IPS-18a (cell line): ENCODE results near the gene ITGA2.
A peak's percentile ranks its signal among the peaks of the same experiment; 100 is the strongest.
"Not testable (repeated sequence)": the region's sequence is repeated elsewhere in the genome, so short reads cannot be mapped to it uniquely, and the experiment has no call there.

Experiments
- H3K27ac ChIP-seq: one replicate; pipeline ENCODE4 v1.5.1; 2013; ENCODE audit warnings: low read length
- H3K27me3 ChIP-seq: one replicate; pipeline ENCODE4 v1.6.1; 2013; ENCODE audit warnings: mild to moderate bottlenecking, low read length; ENCODE audit not compliant: control insufficient read depth, insufficient read depth
- H3K36me3 ChIP-seq: one replicate; pipeline ENCODE4 v1.6.1; 2013; ENCODE audit warnings: low read depth, low read length; ENCODE audit not compliant: control insufficient read depth
- H3K4me1 ChIP-seq: one replicate; pipeline ENCODE4 v1.6.1; 2013; ENCODE audit warnings: low read depth, low read length; ENCODE audit not compliant: control insufficient read depth
- H3K4me3 ChIP-seq: one replicate; pipeline ENCODE4 v1.5.1; 2013; ENCODE audit warnings: low read length
- H3K9ac ChIP-seq: one replicate; pipeline ENCODE4 v1.6.1; 2013; ENCODE audit warnings: mild to moderate bottlenecking, low read length, moderate library complexity
- H3K9me3 ChIP-seq: one replicate; pipeline ENCODE4 v1.6.1; 2013; ENCODE audit warnings: low read depth, low read length; ENCODE audit not compliant: control insufficient read depth

The ITGA2 gene

DNA sequence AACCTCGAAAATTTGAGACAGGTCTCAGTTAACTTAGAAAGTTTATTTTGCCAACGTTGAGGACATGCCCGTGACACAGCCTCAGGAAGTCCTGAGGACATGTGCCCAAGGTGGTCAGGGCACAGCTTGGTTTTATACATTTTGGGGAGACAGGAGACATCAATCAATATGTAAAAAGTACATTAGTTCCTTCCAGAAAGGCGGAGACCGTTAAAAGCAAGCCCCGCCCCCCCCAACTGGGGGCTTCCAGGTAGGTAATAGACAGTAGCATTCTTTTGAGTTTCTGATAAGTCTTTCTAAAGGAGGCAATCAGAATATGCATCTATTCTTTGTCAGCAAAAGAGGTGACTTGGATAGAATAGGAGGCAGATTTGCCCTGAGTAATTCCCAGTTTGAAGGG, 121.0 kb downstream of the ITGA2 start:
- H3K9ac ChIP-seq: peak overlapping the region; percentile 54
- no peak overlapping the region for H3K27ac ChIP-seq
- H3K9me3 ChIP-seq: no peaks in the 10 kb centered on the region
- H3K4me3 ChIP-seq: peak overlapping the region; percentile 89
- peaks cover 9% of the 10 kb centered on the region for H3K27me3 ChIP-seq
- H3K4me1 ChIP-seq: peaks cover 12% of the 10 kb centered on the region
- no peaks in the 10 kb centered on the region for H3K36me3 ChIP-seq

DNA sequence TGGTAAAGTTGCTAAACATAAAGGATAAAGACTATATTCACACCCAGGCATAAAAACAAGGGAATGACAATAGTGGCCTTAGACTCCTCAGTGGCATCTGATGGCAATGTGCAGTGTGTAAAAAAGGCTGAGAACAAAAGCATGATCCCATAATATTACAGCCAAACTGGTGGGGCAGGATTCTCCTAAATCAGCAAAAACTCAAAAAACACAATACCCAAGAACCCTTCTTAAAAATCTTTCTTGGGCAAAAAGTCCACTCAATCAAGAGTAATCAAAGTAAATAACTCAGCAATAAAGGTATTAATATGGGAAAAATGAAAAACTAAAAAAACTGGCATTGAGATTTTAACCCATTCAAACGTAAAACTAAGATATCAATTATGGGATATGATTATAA, 122.0 kb downstream of the ITGA2 start:
- Histone ChIP-seq H3K9ac (no peak overlapping the region), H3K4me1 (peaks cover 12% of the 10 kb centered on the region), H3K9me3 (no peaks in the 10 kb centered on the region), H3K4me3 (peak overlapping the region; percentile 89), H3K27ac (no peak overlapping the region), H3K27me3 (peaks cover 9% of the 10 kb centered on the region), H3K36me3 (no peaks in the 10 kb centered on the region)

DNA sequence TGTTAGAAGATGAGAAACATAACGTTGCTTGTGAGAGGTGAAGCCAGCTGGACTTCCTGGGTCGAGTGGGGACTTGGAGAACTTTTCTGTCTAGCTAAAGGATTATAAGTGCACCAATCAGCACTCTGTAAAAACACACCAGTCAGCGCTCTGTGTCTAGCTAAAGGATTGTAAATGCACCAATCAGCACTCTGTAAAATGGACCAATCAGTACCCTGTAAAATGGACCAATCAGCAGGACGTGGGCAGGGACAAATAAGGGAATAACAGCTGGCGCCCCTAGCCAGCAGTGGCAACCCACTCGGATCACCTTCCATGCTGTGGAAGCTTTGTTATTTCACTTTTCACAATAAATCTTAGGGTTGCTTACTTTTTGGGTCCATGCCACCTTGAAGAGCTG, 123.2 kb downstream of the ITGA2 start:
- H3K4me3 ChIP-seq, H3K36me3 ChIP-seq, H3K9me3 ChIP-seq, H3K27me3 ChIP-seq, H3K9ac ChIP-seq, H3K27ac ChIP-seq: not testable (repeated sequence)
- peaks cover 12% of the 10 kb centered on the region for H3K4me1 ChIP-seq

DNA sequence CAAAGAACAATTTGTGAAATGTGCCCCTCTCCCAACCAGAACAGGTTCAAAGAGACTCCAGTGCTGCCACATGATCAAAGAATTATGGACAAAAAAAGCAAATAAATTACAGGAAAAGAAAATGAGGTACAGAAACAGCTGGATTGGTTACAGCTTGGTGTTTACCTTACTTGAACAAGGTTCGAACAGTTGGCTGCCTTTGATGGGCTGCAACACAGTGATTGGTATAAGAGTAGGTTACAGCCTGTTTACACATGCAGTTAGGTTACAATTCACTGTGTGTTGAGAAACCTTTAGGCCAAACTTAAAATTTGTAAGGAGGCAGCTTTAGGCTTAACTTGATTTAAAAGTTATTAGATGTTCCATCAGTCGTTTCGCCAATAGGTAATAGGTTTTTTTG, 123.8 kb downstream of the ITGA2 start:
- H3K9ac ChIP-seq: no peak overlapping the region
- no peaks in the 10 kb centered on the region for H3K9me3 ChIP-seq
- peaks cover 12% of the 10 kb centered on the region for H3K4me1 ChIP-seq
- H3K4me3 ChIP-seq: no peak overlapping the region
- H3K36me3 ChIP-seq: no peaks in the 10 kb centered on the region
- H3K27ac ChIP-seq: no peak overlapping the region
- H3K27me3 ChIP-seq: peaks cover 9% of the 10 kb centered on the region

DNA sequence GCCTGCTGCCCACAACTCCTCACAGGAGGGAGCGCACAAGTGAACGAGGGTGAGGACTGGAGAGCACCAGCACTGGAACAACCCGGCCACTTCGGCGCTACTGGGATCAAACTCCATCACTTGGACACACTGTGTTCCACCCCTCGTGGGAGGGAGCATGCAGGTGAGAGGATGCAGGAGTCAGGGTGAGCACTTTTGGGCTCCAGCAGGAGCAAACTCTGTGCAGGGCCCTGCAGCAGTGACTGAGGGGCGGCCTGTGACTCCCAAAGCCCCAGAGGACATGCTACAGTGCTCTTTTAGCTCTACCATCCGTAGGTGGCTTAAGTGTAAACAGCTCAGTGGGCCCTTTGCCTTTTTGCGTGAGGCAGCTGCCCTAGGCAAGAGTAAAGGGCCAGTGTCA, 124.8 kb downstream of the ITGA2 start:
- peaks cover 8% of the 10 kb centered on the region for H3K4me1 ChIP-seq
- no peaks in the 10 kb centered on the region for H3K9me3 ChIP-seq
- no peak overlapping the region for H3K9ac ChIP-seq
- no peak overlapping the region for H3K27ac ChIP-seq
- H3K36me3 ChIP-seq: no peaks in the 10 kb centered on the region
- peaks cover 2% of the 10 kb centered on the region for H3K27me3 ChIP-seq
- no peak overlapping the region for H3K4me3 ChIP-seq

DNA sequence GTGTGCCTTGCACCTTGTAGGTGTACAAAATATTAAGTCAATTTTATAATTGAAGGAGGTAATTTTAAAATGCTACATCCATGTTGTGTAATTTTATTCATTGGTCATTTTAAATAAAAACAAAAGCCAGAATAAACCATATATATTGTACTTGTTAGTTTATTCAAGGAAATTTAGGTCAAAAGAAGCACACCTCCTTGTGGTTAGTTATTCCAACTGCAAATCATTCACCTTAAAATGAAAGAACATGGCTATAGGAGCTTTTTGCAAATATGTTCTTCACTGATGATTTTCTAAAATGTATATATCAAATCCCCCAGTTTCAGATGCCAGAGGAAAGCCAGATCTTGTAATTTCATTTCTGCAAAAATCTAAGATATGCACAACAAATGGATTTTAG, 125.8 kb downstream of the ITGA2 start:
- peaks cover 5% of the 10 kb centered on the region for H3K4me1 ChIP-seq
- H3K9me3 ChIP-seq: no peaks in the 10 kb centered on the region
- no peak overlapping the region for H3K9ac ChIP-seq
- H3K27ac ChIP-seq: no peak overlapping the region
- H3K4me3 ChIP-seq: no peak overlapping the region
- no peaks in the 10 kb centered on the region for H3K36me3 ChIP-seq
- H3K27me3 ChIP-seq: no peaks in the 10 kb centered on the region

DNA sequence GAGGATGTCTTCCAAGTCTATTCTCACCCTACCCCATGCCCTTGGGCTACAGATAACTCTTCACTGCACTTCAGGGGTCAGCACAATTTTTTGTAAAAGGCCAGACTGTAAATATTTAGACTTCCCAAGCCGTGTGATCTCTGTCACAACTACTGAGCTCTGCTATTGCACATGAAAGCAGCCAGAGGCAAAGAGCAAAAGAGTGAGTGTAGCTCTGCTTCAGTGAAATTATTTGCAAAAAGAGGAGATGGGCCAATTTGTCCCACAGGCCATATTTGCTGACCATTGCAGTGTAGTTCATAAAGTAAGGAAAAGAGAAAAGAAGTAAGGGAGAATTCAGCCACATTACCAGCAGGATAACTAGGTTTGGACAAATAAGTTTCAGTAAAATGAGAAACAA, 127.4 kb downstream of the ITGA2 start:
- Histone ChIP-seq H3K27ac (no peak overlapping the region), H3K4me3 (no peak overlapping the region), H3K9me3 (no peaks in the 10 kb centered on the region), H3K36me3 (no peaks in the 10 kb centered on the region), H3K4me1 (no peaks in the 10 kb centered on the region), H3K27me3 (no peaks in the 10 kb centered on the region), H3K9ac (no peak overlapping the region)

DNA sequence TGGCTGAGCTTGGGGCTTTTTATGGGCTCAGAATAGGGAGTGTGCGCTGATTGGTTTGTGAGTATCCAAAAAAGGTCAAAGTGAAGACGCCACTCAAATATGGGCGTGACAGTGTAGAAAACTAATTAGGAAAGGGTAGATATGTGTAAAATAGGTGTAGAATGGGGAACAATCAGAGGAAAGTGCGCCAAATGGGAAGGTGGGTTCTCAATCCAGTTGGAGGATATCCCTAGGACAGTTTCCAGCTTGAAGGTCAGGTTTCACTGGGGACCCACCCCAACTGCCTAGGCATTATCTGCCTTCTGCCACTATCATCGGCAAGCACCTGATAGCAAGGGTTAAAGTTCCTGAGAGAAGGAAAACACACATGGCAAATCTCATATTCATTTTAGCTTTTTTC, 129.7 kb downstream of the ITGA2 start:
- H3K36me3 ChIP-seq: no peaks in the 10 kb centered on the region
- no peaks in the 10 kb centered on the region for H3K27me3 ChIP-seq
- H3K9me3 ChIP-seq: no peaks in the 10 kb centered on the region
- no peak overlapping the region for H3K4me3 ChIP-seq
- no peak overlapping the region for H3K9ac ChIP-seq
- no peak overlapping the region for H3K27ac ChIP-seq
- H3K4me1 ChIP-seq: no peaks in the 10 kb centered on the region

DNA sequence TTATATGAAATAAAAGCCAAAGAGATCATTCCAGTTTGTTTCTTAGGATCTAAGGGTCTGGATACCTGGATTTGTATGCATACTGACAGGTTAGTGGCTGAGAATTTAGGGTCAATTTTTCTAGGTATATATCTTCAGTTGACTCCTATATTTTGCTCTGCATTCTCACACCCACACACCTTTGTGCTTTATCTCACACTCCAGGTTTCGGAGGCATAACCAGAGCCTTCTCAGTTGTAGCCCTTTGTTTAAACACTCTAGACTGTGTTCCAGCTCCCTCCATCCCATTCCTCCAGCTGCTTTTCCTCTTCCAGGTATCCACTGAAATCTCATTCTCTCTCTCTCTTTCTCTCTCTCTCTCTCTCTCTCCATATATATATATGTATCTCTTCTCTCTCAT, 131.0 kb downstream of the ITGA2 start:
- no peaks in the 10 kb centered on the region for H3K4me1 ChIP-seq
- no peaks in the 10 kb centered on the region for H3K27me3 ChIP-seq

DNA sequence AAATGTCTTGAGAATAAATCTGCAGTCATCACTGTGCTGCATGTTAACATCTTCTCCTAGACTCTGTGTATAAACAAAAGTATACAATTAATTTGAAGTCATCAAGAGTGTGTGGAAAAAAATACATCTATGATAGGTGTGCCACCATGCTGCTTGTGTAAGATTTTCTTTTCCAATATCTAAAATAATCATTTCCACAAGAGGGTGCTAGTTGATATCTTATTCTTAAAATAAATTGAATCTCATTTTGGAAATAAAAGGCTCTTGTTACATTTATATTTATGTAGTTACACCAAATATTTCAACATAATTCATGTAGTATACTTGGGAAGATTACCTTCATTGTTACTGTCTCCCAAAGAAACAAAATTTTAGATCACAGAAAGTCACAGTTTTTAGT, 134.6 kb downstream of the ITGA2 start:
- Histone ChIP-seq H3K9ac (no peak overlapping the region), H3K27me3 (no peaks in the 10 kb centered on the region), H3K4me1 (no peaks in the 10 kb centered on the region), H3K9me3 (no peaks in the 10 kb centered on the region), H3K27ac (no peak overlapping the region), H3K36me3 (no peaks in the 10 kb centered on the region), H3K4me3 (no peak overlapping the region)

More for the DNA sequence above, 131.0 kb downstream of the ITGA2 start:
- no peaks in the 10 kb centered on the region for H3K36me3 ChIP-seq
- no peaks in the 10 kb centered on the region for H3K9me3 ChIP-seq
- H3K9ac ChIP-seq: no peak overlapping the region
- no peak overlapping the region for H3K27ac ChIP-seq
- H3K4me3 ChIP-seq: no peak overlapping the region

DNA sequence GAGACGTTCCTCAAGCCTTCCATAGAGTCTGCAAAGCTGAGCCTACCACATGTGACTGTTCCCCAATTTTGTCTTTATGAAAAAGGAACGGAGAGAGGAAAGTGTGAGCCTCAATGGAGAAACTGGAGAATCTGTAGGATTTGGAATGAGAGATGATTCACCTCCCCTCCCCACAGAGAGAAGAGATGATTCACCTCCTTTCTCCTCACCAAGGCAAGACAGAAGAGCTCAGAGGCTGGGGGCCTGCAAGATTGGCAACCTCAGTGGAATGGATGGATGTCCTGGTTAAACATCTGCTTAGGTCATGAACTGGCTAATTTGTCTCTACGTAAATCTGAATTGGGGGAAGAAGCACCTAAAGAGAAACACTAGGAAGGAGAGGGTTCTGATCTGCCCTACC, 137.4 kb downstream of the ITGA2 start:
- no peaks in the 10 kb centered on the region for H3K9me3 ChIP-seq
- H3K36me3 ChIP-seq: no peaks in the 10 kb centered on the region
- H3K4me1 ChIP-seq: no peaks in the 10 kb centered on the region
- H3K27me3 ChIP-seq: no peaks in the 10 kb centered on the region
- no peak overlapping the region for H3K4me3 ChIP-seq
- no peak overlapping the region for H3K9ac ChIP-seq
- no peak overlapping the region for H3K27ac ChIP-seq

DNA sequence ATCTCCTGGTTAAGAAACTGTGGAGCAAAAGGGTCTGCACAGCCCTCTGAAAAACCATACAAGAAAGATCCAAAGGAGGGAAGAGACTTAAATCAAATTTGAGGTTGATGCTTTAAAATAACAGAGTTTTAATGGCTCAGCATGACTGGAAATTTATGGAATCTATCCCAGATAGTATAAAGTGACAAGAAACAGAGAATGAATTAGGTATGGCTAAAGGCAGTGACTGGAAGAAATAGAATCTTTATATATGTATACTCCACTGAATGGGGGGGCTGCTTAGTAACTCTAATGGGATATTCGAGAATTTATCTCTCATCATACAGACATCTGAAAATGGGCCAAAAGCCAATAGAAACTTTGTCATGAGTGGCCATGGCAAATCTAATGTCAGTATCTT, 138.0 kb downstream of the ITGA2 start:
- no peaks in the 10 kb centered on the region for H3K4me1 ChIP-seq
- no peak overlapping the region for H3K9ac ChIP-seq
- H3K27me3 ChIP-seq: no peaks in the 10 kb centered on the region
- H3K4me3 ChIP-seq: no peak overlapping the region
- no peaks in the 10 kb centered on the region for H3K9me3 ChIP-seq
- no peak overlapping the region for H3K27ac ChIP-seq
- H3K36me3 ChIP-seq: no peaks in the 10 kb centered on the region
